Measurements from ENCODE around the gene MFSD2A. TPM values are rescaled to one million over a fixed set of nuclear protein-coding genes. Genes with fewer than 3 reads are reported as not detected.
A peak's percentile ranks its signal among the peaks of the same experiment; 100 is the strongest.
"Not testable (repeated sequence)": the region's sequence is repeated elsewhere in the genome, so short reads cannot be mapped to it uniquely, and the experiment has no call there.

The MFSD2A gene
- total RNA-seq, 1 donor from 2014 or later = 56.2 TPM

DNA sequence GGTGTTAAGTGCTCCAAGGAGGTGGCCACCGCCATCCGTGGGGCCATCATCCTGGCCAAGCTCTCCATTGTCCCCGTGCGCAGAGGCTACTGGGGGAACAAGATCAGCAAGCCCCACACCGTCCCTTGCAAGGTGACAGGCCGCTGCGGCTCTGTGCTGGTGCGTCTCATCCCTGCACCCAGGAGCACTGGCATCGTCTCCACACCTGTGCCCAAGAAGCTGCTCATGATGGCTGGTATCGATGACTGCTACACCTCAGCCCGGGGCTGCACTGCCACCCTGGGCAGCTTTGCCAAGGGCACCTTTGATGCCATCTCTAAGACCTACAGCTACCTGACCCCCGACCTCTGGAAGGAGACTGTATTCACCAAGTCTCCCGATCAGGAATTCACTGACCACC, 8.0 kb downstream of the MFSD2A start:
- Mint-ChIP-seq H3K4me1 (ENCODE audit: low read depth) (peaks cover 12% of the 10 kb centered on the region), H3K36me3 (ENCODE audit: low read depth) (peaks cover 61% of the 10 kb centered on the region)
- H3K27me3 Mint-ChIP-seq (ENCODE audit: insufficient read depth); H3K4me3 Mint-ChIP-seq; H3K27ac Mint-ChIP-seq; intact Hi-C loops (cut with micrococcal nuclease); H3K9me3 Mint-ChIP-seq; DNase-seq (ENCODE audit: low spot score): not testable (repeated sequence)

DNA sequence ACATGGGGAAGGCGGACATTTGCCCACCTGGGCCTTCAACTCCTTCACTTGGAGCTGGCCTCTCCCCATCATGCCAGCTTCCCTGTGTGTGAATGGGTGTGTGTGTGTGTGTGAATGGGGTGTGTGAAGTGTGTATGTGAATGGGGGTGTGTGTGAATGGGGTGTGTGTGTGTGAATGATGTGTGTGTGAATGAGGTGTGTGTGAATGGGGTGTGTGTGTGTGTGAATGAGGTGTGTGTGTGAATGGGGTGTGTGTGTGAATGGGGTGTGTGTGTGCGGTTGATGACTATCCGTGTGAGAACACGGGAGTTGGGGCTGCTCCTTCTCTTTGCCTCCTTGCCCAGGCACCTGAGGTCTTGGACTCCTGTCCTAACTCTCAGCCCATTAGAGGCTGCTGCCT, 9.6 kb downstream of the MFSD2A start:
- Mint-ChIP-seq H3K27ac (no peak overlapping the region), H3K4me1 (ENCODE audit: low read depth) (peaks cover 11% of the 10 kb centered on the region), H3K4me3 (no peak overlapping the region), H3K9me3 (no peaks in the 10 kb centered on the region), H3K36me3 (ENCODE audit: low read depth) (peaks cover 58% of the 10 kb centered on the region), H3K27me3 (ENCODE audit: insufficient read depth) (no peaks in the 10 kb centered on the region)
- intact Hi-C loops (cut with micrococcal nuclease) = no loop called here
- DNase-seq (ENCODE audit: low spot score) = no peak

DNA sequence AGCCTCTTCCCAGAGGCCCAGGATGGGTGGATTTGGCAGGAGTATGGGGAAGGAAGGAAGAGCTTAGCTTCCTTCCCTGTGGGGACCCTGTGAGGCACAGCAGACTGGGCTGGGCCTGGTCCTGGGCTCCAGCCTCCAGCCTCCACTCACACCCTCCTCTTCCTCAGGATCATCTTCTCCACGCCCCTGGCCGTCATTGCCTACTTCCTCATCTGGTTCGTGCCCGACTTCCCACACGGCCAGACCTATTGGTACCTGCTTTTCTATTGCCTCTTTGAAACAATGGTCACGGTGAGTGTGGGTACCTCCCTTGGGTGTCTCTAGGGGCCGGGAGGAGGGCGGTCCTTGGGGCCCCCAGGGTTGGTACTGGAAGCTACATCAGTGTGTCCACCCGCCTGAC, 10.1 kb downstream of the MFSD2A start:
- peaks cover 54% of the 10 kb centered on the region for H3K36me3 Mint-ChIP-seq (ENCODE audit: low read depth)

DNA sequence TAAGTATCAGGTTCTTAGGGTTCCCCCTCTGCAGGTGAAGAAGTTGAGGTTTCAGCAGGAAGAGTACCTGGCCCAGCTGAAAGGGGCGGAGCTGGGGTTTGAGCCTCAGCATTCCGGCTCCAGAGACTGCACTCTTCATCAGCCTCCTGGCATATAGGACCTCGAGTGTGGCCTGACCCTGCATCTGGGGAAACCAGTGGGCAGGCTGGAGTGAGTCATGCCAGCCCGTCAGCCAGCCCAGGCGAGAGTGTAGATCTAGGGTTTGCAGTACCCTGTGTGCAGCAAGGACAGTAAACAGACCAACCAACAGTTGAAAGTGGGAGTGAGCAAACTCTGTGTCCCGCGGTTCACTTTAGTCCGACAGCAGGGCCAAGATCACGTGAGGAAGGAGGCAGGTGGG, 14.1 kb downstream of the MFSD2A start:
- Mint-ChIP-seq H3K4me1 (ENCODE audit: low read depth) (peaks cover 6% of the 10 kb centered on the region), H3K27ac (no peak overlapping the region), H3K4me3 (no peak overlapping the region), H3K9me3 (no peaks in the 10 kb centered on the region), H3K36me3 (ENCODE audit: low read depth) (peaks cover 46% of the 10 kb centered on the region), H3K27me3 (ENCODE audit: insufficient read depth) (no peaks in the 10 kb centered on the region)
- no peak for DNase-seq (ENCODE audit: low spot score)
- intact Hi-C loops (cut with micrococcal nuclease) = no loop called here

More for the DNA sequence above, 10.1 kb downstream of the MFSD2A start:
- intact Hi-C loops (cut with micrococcal nuclease) = no loop called here
- no peak overlapping the region for H3K27ac Mint-ChIP-seq
- H3K4me1 Mint-ChIP-seq (ENCODE audit: low read depth) = peaks cover 7% of the 10 kb centered on the region
- H3K9me3 Mint-ChIP-seq = no peaks in the 10 kb centered on the region
- H3K4me3 Mint-ChIP-seq = no peak overlapping the region
- H3K27me3 Mint-ChIP-seq (ENCODE audit: insufficient read depth) = no peaks in the 10 kb centered on the region
- no peak for DNase-seq (ENCODE audit: low spot score)

DNA sequence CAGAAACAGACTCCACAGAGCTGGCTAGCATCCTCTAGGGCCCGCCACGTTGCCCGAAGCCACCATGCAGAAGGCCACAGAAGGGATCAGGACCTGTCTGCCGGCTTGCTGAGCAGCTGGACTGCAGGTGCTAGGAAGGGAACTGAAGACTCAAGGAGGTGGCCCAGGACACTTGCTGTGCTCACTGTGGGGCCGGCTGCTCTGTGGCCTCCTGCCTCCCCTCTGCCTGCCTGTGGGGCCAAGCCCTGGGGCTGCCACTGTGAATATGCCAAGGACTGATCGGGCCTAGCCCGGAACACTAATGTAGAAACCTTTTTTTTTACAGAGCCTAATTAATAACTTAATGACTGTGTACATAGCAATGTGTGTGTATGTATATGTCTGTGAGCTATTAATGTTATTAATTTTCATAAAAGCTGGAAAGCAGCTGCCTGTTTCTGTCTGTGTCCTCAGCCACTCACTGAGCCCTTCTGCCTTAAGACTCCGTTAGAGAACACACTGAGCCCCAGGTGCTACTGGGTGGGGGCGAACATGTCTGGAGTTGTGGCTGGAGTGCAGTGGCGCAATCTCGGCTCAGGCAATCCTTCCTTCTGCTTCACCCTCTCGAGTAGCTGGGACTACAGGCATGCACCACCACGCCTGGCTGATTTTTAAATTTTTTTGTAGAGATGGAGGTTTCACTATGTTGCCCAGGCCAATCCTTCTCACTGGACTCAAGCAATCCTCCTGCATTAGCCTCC, 14.8 kb downstream of the MFSD2A start:
- peaks cover 40% of the 10 kb centered on the region for H3K36me3 Mint-ChIP-seq (ENCODE audit: low read depth)
- no peak overlapping the region for H3K4me3 Mint-ChIP-seq
- no peak for DNase-seq (ENCODE audit: low spot score)
- H3K9me3 Mint-ChIP-seq = no peaks in the 10 kb centered on the region
- intact Hi-C loops (cut with micrococcal nuclease) = no loop called here
- no peak overlapping the region for H3K27ac Mint-ChIP-seq
- H3K4me1 Mint-ChIP-seq (ENCODE audit: low read depth) = peaks cover 6% of the 10 kb centered on the region
- no peaks in the 10 kb centered on the region for H3K27me3 Mint-ChIP-seq (ENCODE audit: insufficient read depth)

DNA sequence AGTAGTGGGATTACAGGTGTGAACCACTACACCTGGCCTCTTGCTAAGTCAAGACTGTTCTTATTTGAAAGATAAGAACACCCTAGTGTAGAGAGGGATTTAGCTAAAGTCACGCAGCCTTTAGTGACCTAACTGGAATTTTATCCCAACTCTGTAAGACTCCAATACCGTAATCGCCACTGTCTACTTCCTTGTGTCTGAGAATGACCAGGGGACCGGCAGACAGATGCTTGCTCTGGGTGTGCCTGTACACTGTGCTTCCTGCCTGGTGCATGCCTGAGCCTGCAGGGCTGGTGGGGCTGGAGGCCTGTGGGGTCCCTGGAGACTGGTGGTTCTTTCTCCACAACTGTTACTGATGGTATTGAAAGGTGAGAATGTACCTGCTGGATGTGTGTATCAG, 15.3 kb downstream of the MFSD2A start:
- H3K36me3 Mint-ChIP-seq (ENCODE audit: low read depth) = peaks cover 37% of the 10 kb centered on the region
- intact Hi-C loops (cut with micrococcal nuclease) = no loop called here
- no peak overlapping the region for H3K27ac Mint-ChIP-seq
- H3K4me3 Mint-ChIP-seq = no peak overlapping the region
- no peaks in the 10 kb centered on the region for H3K27me3 Mint-ChIP-seq (ENCODE audit: insufficient read depth)
- H3K4me1 Mint-ChIP-seq (ENCODE audit: low read depth) = peaks cover 6% of the 10 kb centered on the region
- no peak for DNase-seq (ENCODE audit: low spot score)
- no peaks in the 10 kb centered on the region for H3K9me3 Mint-ChIP-seq

DNA sequence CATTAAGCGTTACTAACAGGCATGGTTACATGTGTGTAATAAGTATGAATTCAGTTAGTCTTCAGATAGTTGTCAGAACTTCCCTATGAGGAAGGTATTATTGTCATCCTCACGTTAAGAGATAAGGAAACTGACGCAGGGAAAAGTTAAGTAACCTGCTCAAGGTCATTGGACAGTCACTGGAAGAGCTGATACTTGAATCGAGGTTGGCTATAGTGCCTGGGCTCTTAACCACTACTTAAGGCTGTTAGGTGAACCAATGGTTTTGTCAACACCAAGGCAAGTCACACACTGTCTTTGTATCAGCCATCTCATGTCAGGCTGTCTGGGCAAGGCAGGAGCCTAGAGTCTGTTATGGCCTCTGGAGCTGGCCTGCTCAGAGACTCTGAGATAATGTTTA, 16.2 kb downstream of the MFSD2A start:
- Mint-ChIP-seq H3K4me3 (no peak overlapping the region), H3K27me3 (ENCODE audit: insufficient read depth) (no peaks in the 10 kb centered on the region), H3K27ac (no peak overlapping the region), H3K4me1 (ENCODE audit: low read depth) (peaks cover 6% of the 10 kb centered on the region), H3K9me3 (no peaks in the 10 kb centered on the region), H3K36me3 (ENCODE audit: low read depth) (peaks cover 30% of the 10 kb centered on the region)
- intact Hi-C loops (cut with micrococcal nuclease) = no loop called here
- no peak for DNase-seq (ENCODE audit: low spot score)

DNA sequence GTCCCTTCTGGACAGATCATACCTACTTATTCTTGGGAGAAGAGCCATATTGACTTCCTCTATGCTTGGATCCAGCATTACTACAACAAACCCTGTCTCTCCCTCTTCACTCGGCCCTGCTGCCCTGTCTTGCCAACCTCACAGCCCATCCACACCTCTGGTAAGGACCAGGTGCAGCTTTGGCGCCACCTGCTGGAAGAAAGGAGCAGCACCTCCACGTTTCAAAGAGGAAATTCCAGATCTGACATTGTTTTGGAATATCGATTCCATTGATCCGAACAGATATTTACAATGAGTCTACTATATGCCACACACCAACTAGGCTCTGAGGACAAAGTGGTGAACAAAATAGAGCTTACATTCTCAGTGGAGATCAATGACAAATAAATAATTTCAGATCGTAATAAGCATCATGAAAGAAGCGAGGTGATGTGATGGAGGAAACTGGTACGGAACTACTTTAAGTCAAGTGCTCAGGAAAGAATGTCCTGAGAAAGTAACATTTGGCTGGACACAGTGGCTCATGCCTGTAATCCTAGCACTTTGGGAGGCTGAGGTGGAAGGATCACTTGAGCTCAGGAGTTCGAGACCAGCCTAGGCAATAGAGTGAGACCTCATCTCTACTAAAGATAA, 18.7 kb downstream of the MFSD2A start:
- Mint-ChIP-seq H3K27me3 (ENCODE audit: insufficient read depth) (peaks cover 2% of the 10 kb centered on the region), H3K27ac (no peak overlapping the region), H3K9me3 (no peaks in the 10 kb centered on the region), H3K4me3 (no peak overlapping the region), H3K4me1 (ENCODE audit: low read depth) (peaks cover 6% of the 10 kb centered on the region), H3K36me3 (ENCODE audit: low read depth) (peaks cover 16% of the 10 kb centered on the region)
- intact Hi-C loops (cut with micrococcal nuclease) = loop anchor here (1.0 to 2.0 kb wide), 4 partner anchors 19 to 157 kb away; partner anchors contain the start of gene MFSD2A
- DNase-seq (ENCODE audit: low spot score) = peak; percentile 55

DNA sequence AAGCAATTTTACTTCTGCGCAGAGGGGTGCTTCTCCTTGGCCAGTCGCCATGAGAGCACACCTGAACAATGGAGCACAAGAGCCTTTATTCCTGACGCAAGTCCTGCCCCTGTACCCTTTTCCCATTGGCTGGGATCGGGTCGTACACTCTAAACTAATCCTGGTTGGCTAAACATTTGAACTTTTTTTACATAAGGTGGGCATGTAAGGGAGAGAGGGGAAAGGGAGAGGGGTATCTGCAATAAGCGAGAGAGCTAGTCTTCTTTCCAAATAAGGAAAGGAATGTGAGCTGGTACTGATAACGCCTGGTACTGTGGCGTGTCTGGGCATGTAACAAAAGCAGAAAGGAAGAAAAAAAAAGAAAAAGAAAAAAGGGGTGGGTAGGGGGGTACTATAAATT, 21.8 kb downstream of the MFSD2A start:
- H3K9me3 Mint-ChIP-seq = no peaks in the 10 kb centered on the region
- H3K27me3 Mint-ChIP-seq (ENCODE audit: insufficient read depth) = peaks cover 4% of the 10 kb centered on the region
- peaks cover 5% of the 10 kb centered on the region for H3K36me3 Mint-ChIP-seq (ENCODE audit: low read depth)
- peaks cover 6% of the 10 kb centered on the region for H3K4me1 Mint-ChIP-seq (ENCODE audit: low read depth)
- H3K27ac Mint-ChIP-seq = no peak overlapping the region
- no peak overlapping the region for H3K4me3 Mint-ChIP-seq
- intact Hi-C loops (cut with micrococcal nuclease) = no loop called here
- no peak for DNase-seq (ENCODE audit: low spot score)

DNA sequence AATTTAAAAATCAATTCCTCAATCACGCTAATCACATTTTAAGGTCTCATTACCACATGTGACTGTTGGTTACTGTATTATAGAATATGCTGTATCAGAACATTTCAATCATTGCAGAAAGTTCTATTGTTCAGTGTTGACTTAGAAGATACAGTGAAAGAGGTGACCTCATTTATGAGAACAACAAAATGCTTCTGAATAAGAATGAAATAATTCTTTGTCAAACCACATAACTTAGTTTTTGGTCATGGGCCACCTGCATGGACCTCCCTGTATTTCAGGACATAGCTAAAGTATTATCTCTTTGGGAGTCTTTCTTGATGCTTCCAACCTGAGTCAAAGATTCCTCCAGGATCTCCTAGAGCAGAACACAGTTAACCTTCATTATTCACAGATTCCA, 22.3 kb downstream of the MFSD2A start:
- intact Hi-C loops (cut with micrococcal nuclease) = no loop called here
- Mint-ChIP-seq H3K27me3 (ENCODE audit: insufficient read depth) (peaks cover 4% of the 10 kb centered on the region), H3K9me3 (no peaks in the 10 kb centered on the region), H3K4me3 (no peak overlapping the region), H3K36me3 (ENCODE audit: low read depth) (peaks cover 5% of the 10 kb centered on the region), H3K4me1 (ENCODE audit: low read depth) (peaks cover 6% of the 10 kb centered on the region), H3K27ac (no peak overlapping the region)
- no peak for DNase-seq (ENCODE audit: low spot score)

DNA sequence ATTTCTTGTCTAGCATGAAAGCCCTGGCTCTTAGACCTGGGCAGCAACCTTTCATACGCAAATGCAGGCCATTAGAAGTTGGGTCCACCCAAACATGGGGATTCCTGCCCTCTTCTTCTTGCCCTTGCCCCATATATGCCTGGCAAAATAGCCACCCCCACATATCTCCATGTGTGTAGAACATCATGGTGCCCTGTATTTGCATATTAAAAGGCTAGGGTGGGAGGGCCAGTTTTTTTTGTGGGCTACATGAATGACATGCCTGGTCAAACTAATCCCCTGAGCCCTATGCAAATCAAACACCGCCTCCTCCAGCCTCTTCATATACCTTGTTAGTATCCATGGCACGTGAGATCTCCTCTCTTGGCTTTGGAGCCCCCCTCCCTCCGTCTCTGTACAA, 24.7 kb downstream of the MFSD2A start:
- Mint-ChIP-seq H3K27ac (no peak overlapping the region), H3K36me3 (ENCODE audit: low read depth) (no peaks in the 10 kb centered on the region), H3K9me3 (no peaks in the 10 kb centered on the region), H3K4me1 (ENCODE audit: low read depth) (no peaks in the 10 kb centered on the region), H3K27me3 (ENCODE audit: insufficient read depth) (peaks cover 4% of the 10 kb centered on the region), H3K4me3 (no peak overlapping the region)
- intact Hi-C loops (cut with micrococcal nuclease) = no loop called here
- no peak for DNase-seq (ENCODE audit: low spot score)

DNA sequence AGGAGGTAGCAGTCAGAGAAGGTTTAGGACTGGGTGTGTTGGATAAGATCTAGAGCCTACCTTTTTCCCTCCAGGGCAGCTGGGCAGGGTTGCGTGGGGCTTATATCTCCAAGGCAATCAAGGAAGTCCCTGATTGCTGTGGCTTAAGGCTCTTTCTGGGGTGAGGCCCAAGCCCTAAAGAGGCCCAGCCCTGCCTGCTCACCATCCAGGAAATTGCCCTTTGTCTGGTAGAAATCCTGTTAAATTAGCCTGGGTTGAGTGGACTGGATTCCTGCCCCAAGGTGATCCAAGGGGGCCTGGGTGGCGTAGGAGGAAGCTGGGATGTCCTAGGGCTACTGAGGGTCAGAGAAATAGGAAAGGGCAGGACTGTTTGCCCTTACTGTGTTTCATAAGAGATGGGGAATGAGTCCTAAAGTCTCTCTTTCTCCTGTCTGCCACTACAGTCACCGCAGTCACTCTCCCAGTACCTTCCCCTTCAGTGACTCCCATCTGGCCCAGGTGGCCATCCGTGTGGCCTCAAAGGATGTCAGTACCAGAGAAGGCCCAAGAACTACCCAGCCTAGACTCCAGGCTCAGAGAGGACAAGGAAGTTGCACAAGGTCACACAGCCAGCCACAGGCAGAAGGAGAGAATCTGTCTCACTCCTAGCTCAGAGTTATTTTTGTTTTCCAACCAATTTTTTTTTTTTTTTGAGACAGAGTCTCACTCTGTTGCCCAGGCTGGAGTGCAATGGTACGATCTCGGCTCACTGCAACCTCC, 25.8 kb downstream of the MFSD2A start:
- Mint-ChIP-seq H3K27ac (no peak overlapping the region), H3K27me3 (ENCODE audit: insufficient read depth) (peaks cover 4% of the 10 kb centered on the region), H3K4me1 (ENCODE audit: low read depth) (no peaks in the 10 kb centered on the region), H3K9me3 (no peaks in the 10 kb centered on the region), H3K4me3 (no peak overlapping the region), H3K36me3 (ENCODE audit: low read depth) (no peaks in the 10 kb centered on the region)
- intact Hi-C loops (cut with micrococcal nuclease) = no loop called here
- no peak for DNase-seq (ENCODE audit: low spot score)

DNA sequence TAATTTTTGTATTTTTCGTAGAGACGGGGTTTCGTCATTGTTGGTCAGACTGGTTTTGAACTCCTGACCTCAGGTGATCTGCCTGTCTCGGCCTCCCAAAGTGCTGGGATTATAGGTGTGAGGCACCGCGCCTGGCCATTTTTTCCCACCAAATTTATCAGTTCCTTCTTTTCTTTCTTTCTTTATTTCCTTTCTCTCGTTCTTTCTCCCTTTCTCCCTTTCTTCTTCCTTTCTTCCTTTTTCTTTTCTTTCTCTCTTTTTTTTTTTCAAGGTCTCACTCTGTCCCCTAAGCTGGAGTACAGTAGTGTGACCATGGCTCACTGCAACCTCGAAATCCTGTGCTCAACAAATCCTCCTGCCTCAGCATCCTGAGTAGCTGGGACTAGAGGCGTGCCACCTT, 26.4 kb downstream of the MFSD2A start:
- Mint-ChIP-seq H3K4me1 (ENCODE audit: low read depth) (no peaks in the 10 kb centered on the region), H3K27ac (peak overlapping the region; percentile 61)
- intact Hi-C loops (cut with micrococcal nuclease) = no loop called here

More for the DNA sequence above, 26.4 kb downstream of the MFSD2A start:
- H3K4me3 Mint-ChIP-seq = no peak overlapping the region
- H3K27me3 Mint-ChIP-seq (ENCODE audit: insufficient read depth) = peaks cover 4% of the 10 kb centered on the region
- H3K36me3 Mint-ChIP-seq (ENCODE audit: low read depth) = no peaks in the 10 kb centered on the region
- no peak for DNase-seq (ENCODE audit: low spot score)
- no peaks in the 10 kb centered on the region for H3K9me3 Mint-ChIP-seq

All from activated T-helper 1 cell treated with anti-CD3 and anti-CD28 coated beads, Interleukin-12 subunit alpha, Interleukin-12 subunit beta, Interleukin-2, Interleukin-4 antibody, amounts not matched to agents 30 ng/mL and 10 ng/mL and 1 ng/mL, durations not matched to agents 14 hours and 24 hours and 36 hours (primary cell).